HG03571 (cell line): ENCODE data around the gene FAM161A.

Experiments
- ATAC-seq: cut with Tn5 transposase; IDR thresholded peaks from one replicate; pipeline ENCODE4 v1.9.1; 2021; ENCODE audit not compliant: unreplicated experiment

The FAM161A gene

DNA sequence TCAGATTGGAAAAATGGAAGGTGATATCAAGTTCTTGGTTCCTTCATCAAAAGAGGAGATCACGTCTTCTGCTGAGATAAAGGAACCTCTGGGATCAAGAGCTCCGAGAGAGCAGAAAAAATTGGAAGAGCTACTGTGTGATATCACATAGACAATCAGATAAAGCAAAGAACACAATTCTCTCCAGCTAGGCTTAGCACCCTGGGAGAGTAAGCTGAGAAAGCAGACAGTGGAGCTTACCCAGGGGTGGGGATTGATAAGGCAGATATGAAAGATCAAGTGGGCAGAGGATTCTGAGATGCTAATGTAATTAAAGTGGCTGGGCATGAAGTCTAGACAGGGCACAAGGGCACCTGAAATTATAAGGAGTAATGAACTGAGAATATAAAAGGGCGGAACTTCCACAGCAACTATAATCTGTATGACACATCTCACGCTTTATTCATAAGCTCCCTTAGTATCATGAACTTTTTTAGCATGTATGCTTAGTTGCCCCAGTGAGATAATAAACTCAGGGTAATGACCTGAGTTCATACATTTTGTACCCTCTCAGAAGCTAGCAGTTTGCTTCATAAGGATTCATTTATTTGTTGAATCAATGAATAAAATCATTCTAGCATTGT lies 65.8 kb downstream of the FAM161A start:
- no peak for ATAC-seq

DNA sequence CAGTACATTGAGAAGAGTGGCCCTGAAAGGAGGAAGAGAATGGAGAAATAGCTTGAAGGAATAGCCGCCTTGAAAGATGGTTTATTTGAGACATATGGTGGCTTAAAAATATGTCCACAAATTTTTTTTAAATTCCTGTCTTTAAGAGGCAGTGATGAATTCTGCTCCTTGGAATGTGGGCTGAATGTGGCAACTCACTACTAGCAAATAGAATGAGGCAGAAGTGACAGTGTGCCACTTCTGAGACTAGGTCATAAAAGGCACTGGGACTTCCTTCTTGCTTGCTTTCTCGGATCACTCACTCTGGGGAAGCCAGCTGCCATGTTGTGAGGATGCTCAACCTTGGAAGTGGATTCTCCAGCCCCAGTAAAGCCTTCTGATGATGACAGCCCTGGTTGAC lies 67.0 kb downstream of the FAM161A start:
- no peak for ATAC-seq

DNA sequence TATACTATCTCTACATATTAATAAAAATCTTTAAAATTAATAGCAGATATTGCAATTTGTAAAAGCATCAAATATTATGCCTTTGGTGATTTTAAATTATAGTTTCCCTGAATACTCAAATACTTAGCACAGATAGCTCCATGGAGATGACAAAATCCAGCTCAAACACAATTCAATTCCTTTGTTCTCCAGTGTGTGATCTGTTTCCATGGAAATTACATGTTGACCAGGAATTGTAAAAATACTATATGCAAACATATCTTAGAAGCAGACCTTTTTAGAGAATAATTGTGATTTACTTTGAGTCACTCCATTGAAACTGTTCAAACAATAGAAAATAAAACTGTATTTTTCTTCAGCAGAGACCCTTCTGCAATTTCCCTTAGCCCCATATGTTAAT lies 68.3 kb downstream of the FAM161A start:
- ATAC-seq: no peak

DNA sequence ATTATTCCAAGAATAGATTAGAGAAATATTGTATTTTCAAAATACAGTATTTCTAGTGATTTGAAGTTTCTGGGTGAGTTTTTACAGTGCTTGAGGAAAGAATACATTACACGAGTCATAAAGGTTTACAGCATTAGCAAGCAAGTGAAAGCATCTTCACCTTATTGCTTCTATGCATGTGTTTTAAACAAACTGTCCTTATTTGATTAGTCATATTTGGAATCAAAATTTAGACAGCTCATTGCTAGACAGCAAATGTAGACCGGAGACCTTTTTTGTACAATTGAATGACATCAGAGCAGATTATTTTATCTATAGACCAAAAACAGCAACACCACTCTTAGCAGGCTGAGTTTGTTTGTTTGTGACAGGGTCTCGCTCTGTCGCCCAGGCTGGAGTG lies 69.2 kb downstream of the FAM161A start:
- no peak for ATAC-seq

DNA sequence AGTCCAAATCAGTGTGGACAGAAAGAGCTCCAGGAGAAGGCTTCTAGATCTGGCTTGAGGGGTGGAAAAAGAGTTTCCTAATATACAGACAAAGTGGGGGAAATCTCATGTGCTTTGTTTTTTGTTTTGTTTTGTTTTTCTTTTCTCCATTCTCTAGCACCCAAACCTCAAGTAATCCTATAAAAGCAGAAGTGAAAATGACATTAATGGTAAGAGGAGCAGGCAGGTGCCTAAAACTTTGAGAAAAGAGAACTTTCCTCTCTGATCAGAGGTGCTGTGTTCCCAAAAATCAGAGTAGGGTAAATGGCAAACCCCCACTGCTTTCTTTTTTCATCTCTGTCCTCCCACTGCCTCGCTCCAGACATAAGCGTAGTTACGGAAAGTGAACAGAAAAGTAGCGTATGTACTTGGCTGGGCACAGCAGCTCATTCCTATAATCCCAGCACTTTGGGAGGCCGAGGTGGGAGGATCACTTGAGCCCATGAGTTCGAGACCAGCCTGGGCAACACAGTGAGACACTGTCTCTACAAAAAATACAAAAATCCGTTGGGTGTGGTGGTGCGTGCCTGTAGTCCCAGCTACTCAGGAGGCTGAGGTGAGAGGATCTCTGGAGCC lies 77.8 kb downstream of the FAM161A start:
- ATAC-seq: peak; percentile 77
